ENCODE data around the gene KCNIP3.

The KCNIP3 gene

DNA sequence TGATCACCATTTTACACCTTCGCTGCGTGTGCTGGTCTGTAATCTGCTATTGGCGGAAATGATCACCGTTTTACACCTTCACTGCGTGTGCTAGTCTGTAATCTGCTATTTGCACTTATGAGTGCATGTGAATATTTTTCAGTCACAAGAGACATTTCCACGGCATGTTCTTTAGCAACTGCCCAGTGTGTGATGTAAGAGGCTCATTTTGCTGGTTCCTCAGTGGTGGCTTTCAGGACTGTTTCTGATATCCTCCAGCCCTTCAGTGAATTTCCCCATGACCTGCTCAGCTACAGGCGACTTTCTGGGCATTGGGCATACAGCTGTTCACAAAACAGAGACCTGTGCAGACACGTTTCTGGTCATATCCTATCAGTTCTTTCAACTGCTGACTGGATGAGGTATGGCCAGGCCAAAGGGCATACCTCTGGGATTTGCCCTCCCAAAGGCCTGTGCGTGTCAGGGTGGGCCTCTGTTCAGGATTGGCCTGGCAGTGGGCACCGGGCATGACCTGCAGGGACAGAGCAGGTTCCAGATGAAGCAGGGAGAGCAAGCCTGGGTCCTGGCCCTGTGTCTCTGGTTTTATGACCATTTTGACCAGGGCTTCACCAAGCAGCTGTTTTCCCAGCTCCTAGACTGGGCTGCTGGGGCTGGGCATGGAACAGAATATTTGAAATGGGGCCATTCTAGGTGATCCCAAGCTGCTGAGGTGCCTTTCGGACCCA is 23.4 kb upstream of the KCNIP3 start:
- DNase-seq (ENCODE audit: insufficient read length, low spot score) (no peak), FAIRE-seq (no peak)
- TF ChIP-seq TAF1 (IDR thresholded peaks at IDR 0.05; ENCODE audit: low read depth, low read length) = no peak
- no peak for TF ChIP-seq POLR2A (IDR thresholded peaks at IDR 0.05; ENCODE audit: low read depth, low read length)
- TF ChIP-seq PAX5 (IDR thresholded peaks at IDR 0.05; ENCODE audit: insufficient read depth, low read length, severe bottlenecking) = no peak
- TF ChIP-seq SPI1 (IDR thresholded peaks at IDR 0.05; ENCODE audit: low read depth, low read length) = no peak
- no peak for TF ChIP-seq POLR2AphosphoS5 (IDR thresholded peaks at IDR 0.05; ENCODE audit: low read depth, low read length)
- TF ChIP-seq POU2F2 (IDR thresholded peaks at IDR 0.05; ENCODE audit: low read depth, low read length) = no peak

DNA sequence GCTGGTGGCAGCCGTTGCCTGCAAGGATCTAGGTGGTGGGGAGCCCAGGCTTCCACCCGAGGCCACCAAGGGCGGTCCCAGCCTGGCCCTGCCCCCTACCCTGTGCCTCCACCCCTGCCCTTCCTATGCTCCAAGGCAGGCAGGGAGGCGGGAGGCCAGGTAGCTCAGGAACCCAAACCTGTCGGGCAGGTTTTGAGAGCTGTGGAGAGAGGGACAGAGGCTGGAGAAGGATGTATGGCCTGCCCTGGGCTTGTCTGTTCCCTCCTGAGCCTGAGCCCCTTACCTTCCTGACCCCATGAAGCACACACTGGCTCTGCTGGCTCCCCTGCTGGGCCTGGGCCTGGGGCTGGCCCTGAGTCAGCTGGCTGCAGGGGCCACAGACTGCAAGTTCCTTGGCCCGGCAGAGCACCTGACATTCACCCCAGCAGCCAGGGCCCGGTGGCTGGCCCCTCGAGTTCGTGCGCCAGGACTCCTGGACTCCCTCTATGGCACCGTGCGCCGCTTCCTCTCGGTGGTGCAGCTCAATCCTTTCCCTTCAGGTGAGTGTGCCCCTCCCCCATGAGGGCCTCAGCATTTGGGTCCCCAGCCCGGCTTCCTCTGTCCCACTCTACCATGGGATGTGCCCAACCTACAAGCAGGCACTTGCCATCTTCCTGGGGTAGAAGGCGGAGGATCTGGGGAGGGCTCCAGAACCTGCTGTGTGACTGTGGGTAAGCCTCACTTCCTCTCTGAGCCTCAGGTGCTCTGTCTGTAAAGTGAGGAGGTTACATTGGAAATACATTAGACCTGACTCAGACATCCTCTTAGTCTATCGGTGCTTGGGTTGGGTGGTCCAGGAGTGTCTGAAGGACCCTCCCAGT is 22.6 kb upstream of the KCNIP3 start, which contains the start of gene PROM2:
PROM2 (plus strand) TSS at position 159 of the 860 bp plus-strand sequence; CDS start at position 296, 137 bp downstream.
- DNase-seq (ENCODE audit: insufficient read length, low spot score) (no peak), FAIRE-seq (no peak)
- no peak for TF ChIP-seq POU2F2 (IDR thresholded peaks at IDR 0.05; ENCODE audit: low read depth, low read length)
- no peak for TF ChIP-seq TAF1 (IDR thresholded peaks at IDR 0.05; ENCODE audit: low read depth, low read length)
- TF ChIP-seq PAX5 (IDR thresholded peaks at IDR 0.05; ENCODE audit: insufficient read depth, low read length, severe bottlenecking) = no peak
- no peak for TF ChIP-seq POLR2A (IDR thresholded peaks at IDR 0.05; ENCODE audit: low read depth, low read length)
- no peak for TF ChIP-seq SPI1 (IDR thresholded peaks at IDR 0.05; ENCODE audit: low read depth, low read length)
- TF ChIP-seq POLR2AphosphoS5 (IDR thresholded peaks at IDR 0.05; ENCODE audit: low read depth, low read length) = no peak

GRCh38 chr2:95275151-95275515 is 22.0 kb upstream of the KCNIP3 start:
- DNase-seq (ENCODE audit: insufficient read length, low spot score) (no peak), FAIRE-seq (no peak)

DNA sequence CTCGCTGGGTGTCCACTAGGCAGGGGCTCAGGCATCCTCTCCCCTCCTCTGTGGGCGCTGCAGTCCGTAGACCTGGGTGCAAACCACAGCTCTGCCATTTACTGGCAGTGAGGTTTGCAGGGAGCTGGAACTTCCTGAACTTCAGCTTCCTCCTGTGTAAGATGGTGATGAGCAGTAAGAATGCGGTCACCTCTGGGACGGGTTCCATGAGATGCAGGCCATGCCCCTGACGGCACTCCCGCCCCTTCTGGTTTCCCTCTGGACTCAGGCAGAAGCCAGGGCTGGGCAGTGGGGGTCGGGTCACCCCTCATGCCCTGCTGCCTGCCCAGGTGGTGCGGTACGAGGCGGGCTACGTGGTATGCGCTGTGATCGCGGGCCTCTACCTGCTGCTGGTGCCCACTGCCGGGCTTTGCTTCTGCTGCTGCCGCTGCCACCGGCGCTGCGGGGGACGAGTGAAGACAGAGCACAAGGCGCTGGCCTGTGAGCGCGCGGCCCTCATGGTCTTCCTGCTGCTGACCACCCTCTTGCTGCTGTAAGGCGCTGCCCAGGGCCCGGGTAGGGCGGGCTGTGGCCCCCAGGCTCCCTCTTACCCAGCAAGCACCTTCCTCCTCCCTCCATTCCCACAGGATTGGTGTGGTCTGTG is 21.4 kb upstream of the KCNIP3 start:
- DNase-seq (ENCODE audit: insufficient read length, low spot score) (no peak), FAIRE-seq (no peak)
- TF ChIP-seq PAX5 (IDR thresholded peaks at IDR 0.05; ENCODE audit: insufficient read depth, low read length, severe bottlenecking) (no peak), POLR2A (IDR thresholded peaks at IDR 0.05; ENCODE audit: low read depth, low read length) (no peak), POU2F2 (IDR thresholded peaks at IDR 0.05; ENCODE audit: low read depth, low read length) (no peak), POLR2AphosphoS5 (IDR thresholded peaks at IDR 0.05; ENCODE audit: low read depth, low read length) (no peak), SPI1 (IDR thresholded peaks at IDR 0.05; ENCODE audit: low read depth, low read length) (no peak), TAF1 (IDR thresholded peaks at IDR 0.05; ENCODE audit: low read depth, low read length) (no peak)

More at GRCh38 chr2:95275151-95275515, 22.0 kb upstream of the KCNIP3 start:
- TF ChIP-seq POLR2AphosphoS5 (IDR thresholded peaks at IDR 0.05; ENCODE audit: low read depth, low read length) (no peak), PAX5 (IDR thresholded peaks at IDR 0.05; ENCODE audit: insufficient read depth, low read length, severe bottlenecking) (no peak), TAF1 (IDR thresholded peaks at IDR 0.05; ENCODE audit: low read depth, low read length) (no peak), SPI1 (IDR thresholded peaks at IDR 0.05; ENCODE audit: low read depth, low read length) (no peak), POU2F2 (IDR thresholded peaks at IDR 0.05; ENCODE audit: low read depth, low read length) (no peak), POLR2A (IDR thresholded peaks at IDR 0.05; ENCODE audit: low read depth, low read length) (no peak)

GRCh38 chr2:95276244-95276887 is 20.8 kb upstream of the KCNIP3 start:
- TF ChIP-seq POLR2AphosphoS5 (IDR thresholded peaks at IDR 0.05; ENCODE audit: low read depth, low read length) = no peak
- no peak for TF ChIP-seq SPI1 (IDR thresholded peaks at IDR 0.05; ENCODE audit: low read depth, low read length)
- no peak for TF ChIP-seq TAF1 (IDR thresholded peaks at IDR 0.05; ENCODE audit: low read depth, low read length)
- no peak for TF ChIP-seq POU2F2 (IDR thresholded peaks at IDR 0.05; ENCODE audit: low read depth, low read length)
- TF ChIP-seq PAX5 (IDR thresholded peaks at IDR 0.05; ENCODE audit: insufficient read depth, low read length, severe bottlenecking) = no peak
- TF ChIP-seq POLR2A (IDR thresholded peaks at IDR 0.05; ENCODE audit: low read depth, low read length) = no peak
- no peak for FAIRE-seq
- no peak for DNase-seq (ENCODE audit: insufficient read length, low spot score)

DNA sequence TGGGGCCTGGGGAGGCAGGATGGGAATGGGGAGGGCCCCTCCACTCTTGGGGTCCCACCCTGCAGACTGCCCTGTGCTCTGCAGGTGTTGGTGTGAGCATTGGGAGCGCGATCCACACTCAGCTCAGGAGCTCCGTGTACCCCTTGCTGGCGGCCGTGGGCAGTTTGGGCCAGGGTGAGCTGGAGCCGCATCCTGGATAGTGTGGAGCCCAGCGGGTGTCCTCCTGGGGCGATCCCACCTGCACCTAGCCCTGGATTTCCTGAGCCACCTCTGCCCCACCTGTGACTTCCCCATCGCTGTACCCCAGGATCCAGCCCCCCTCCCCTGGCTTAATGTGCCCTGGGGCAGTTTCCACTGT is 20.3 kb upstream of the KCNIP3 start:
- no peak for DNase-seq (ENCODE audit: insufficient read length, low spot score)
- no peak for FAIRE-seq
- TF ChIP-seq POU2F2 (IDR thresholded peaks at IDR 0.05; ENCODE audit: low read depth, low read length) = no peak
- TF ChIP-seq POLR2A (IDR thresholded peaks at IDR 0.05; ENCODE audit: low read depth, low read length) = no peak
- TF ChIP-seq SPI1 (IDR thresholded peaks at IDR 0.05; ENCODE audit: low read depth, low read length) = no peak
- TF ChIP-seq PAX5 (IDR thresholded peaks at IDR 0.05; ENCODE audit: insufficient read depth, low read length, severe bottlenecking) = no peak
- no peak for TF ChIP-seq POLR2AphosphoS5 (IDR thresholded peaks at IDR 0.05; ENCODE audit: low read depth, low read length)
- no peak for TF ChIP-seq TAF1 (IDR thresholded peaks at IDR 0.05; ENCODE audit: low read depth, low read length)

DNA sequence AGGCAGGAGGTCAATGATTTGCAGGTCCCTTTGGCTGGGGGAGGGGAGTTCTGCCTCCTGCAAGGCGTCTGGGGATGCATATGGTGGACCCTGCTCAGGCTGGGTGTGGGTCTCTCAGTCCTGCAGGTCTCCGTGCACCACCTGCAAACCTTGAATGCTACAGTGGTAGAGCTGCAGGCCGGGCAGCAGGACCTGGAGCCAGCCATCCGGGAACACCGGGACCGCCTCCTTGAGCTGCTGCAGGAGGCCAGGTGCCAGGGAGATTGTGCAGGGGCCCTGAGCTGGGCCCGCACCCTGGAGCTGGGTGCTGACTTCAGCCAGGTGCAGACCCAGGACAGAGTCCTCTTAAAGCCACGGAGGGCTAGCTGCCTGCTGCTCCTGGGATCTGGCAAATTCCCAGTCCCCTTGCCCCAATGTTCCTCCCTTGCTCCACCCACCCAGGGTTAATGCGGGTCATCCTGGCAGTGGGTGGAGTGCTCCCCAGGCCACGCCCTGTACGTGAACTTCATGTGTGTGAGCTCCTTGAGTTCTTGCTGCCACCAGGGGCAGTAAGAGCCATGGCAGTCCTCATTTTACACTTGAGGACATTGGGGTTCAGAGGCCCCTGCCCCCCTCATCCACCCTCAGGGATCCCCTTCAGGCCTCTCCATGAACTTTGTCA is 19.8 kb upstream of the KCNIP3 start:
- FAIRE-seq (no peak), DNase-seq (ENCODE audit: insufficient read length, low spot score) (no peak)
- TF ChIP-seq POLR2AphosphoS5 (IDR thresholded peaks at IDR 0.05; ENCODE audit: low read depth, low read length) (no peak), PAX5 (IDR thresholded peaks at IDR 0.05; ENCODE audit: insufficient read depth, low read length, severe bottlenecking) (no peak), TAF1 (IDR thresholded peaks at IDR 0.05; ENCODE audit: low read depth, low read length) (no peak), SPI1 (IDR thresholded peaks at IDR 0.05; ENCODE audit: low read depth, low read length) (no peak), POLR2A (IDR thresholded peaks at IDR 0.05; ENCODE audit: low read depth, low read length) (no peak), POU2F2 (IDR thresholded peaks at IDR 0.05; ENCODE audit: low read depth, low read length) (no peak)

DNA sequence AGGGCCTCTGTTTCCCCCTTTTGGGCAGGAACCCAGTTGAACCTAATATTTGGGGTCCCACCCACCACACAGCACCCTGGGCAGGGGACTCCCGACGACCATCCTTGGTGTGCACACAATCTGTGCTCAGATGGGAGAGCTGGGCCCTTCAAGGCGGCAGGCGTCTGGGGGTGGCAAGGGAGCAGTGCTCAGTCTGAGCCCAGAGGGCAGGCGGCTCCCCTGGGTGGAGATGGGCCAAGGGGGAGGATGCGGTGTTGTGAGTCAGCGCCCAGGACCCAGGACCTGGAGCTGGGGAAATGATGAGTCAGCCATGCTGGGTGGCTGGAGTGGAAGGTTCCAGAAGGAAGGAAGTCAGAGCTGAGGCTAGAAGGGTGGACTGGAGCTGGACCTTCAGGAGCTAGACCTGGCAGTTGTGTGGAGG is 19.1 kb upstream of the KCNIP3 start:
- no peak for DNase-seq (ENCODE audit: insufficient read length, low spot score)
- TF ChIP-seq PAX5 (IDR thresholded peaks at IDR 0.05; ENCODE audit: insufficient read depth, low read length, severe bottlenecking) = no peak
- TF ChIP-seq POLR2A (IDR thresholded peaks at IDR 0.05; ENCODE audit: low read depth, low read length) = no peak
- TF ChIP-seq SPI1 (IDR thresholded peaks at IDR 0.05; ENCODE audit: low read depth, low read length) = no peak
- TF ChIP-seq POU2F2 (IDR thresholded peaks at IDR 0.05; ENCODE audit: low read depth, low read length) = no peak
- no peak for TF ChIP-seq TAF1 (IDR thresholded peaks at IDR 0.05; ENCODE audit: low read depth, low read length)
- no peak for TF ChIP-seq POLR2AphosphoS5 (IDR thresholded peaks at IDR 0.05; ENCODE audit: low read depth, low read length)
- FAIRE-seq = no peak
